HG03439 (cell line): ENCODE data around the gene MAP4K4.

Experiments used
- ATAC-seq: cut with Tn5 transposase; IDR thresholded peaks from one replicate; pipeline ENCODE4 v1.9.1; 2021; ENCODE audit warnings: mild to moderate bottlenecking, moderate library complexity; ENCODE audit not compliant: unreplicated experiment

Gene MAP4K4

GRCh38 chr2:101831351-101831865, 133.9 kb downstream of the MAP4K4 start:
- ATAC-seq, result peak; percentile 86

GRCh38 chr2:101832114-101832513, 134.6 kb downstream of the MAP4K4 start:
- ATAC-seq, result no peak

- ATAC-seq, result no peak
Measured at GRCh38 chr2:101833890-101834523, 136.5 kb downstream of the MAP4K4 start.

- ATAC-seq, result no peak
Measured at GRCh38 chr2:101837354-101837753, 139.8 kb downstream of the MAP4K4 start.

GRCh38 chr2:101841679-101842327, 144.3 kb downstream of the MAP4K4 start:
- ATAC-seq, result no peak

GRCh38 chr2:101842471-101842870, 145.0 kb downstream of the MAP4K4 start:
- ATAC-seq, result no peak

- no peak for ATAC-seq
Measured at GRCh38 chr2:101843048-101843447, 145.5 kb downstream of the MAP4K4 start.

GRCh38 chr2:101843471-101843870, 146.0 kb downstream of the MAP4K4 start:
- ATAC-seq, result no peak

- ATAC-seq, result no peak
Measured at GRCh38 chr2:101844055-101844635, 146.6 kb downstream of the MAP4K4 start.

- ATAC-seq, result no peak
Measured at GRCh38 chr2:101846973-101847372, 149.5 kb downstream of the MAP4K4 start.

GRCh38 chr2:101847661-101848339, 150.3 kb downstream of the MAP4K4 start:
- ATAC-seq, result no peak

- no peak for ATAC-seq
Measured at GRCh38 chr2:101848769-101849410, 151.4 kb downstream of the MAP4K4 start.

- ATAC-seq, result no peak
Measured at GRCh38 chr2:101850450-101850849, 152.9 kb downstream of the MAP4K4 start.

- ATAC-seq, result no peak
Measured at GRCh38 chr2:101850991-101851390, 153.5 kb downstream of the MAP4K4 start.

- ATAC-seq, result no peak
Measured at GRCh38 chr2:101852824-101853223, 155.3 kb downstream of the MAP4K4 start.

- no peak for ATAC-seq
Measured at GRCh38 chr2:101854877-101855276, 157.4 kb downstream of the MAP4K4 start.

GRCh38 chr2:101855776-101856175, 158.3 kb downstream of the MAP4K4 start:
- ATAC-seq, result no peak

GRCh38 chr2:101858246-101858645, 160.7 kb downstream of the MAP4K4 start:
- no peak for ATAC-seq

- no peak for ATAC-seq
Measured at GRCh38 chr2:101858910-101859309, 161.4 kb downstream of the MAP4K4 start.

- ATAC-seq, result no peak
Measured at GRCh38 chr2:101859604-101860003, 162.1 kb downstream of the MAP4K4 start.

GRCh38 chr2:101860157-101860556, 162.7 kb downstream of the MAP4K4 start:
- ATAC-seq, result no peak
